ENCODE data around the gene TMEM109. TPM values are rescaled to one million over a fixed set of nuclear protein-coding genes. Genes with fewer than 3 reads are reported as not detected.

The TMEM109 gene
- total and polyA plus RNA-seq, 2 experiments from 2014 or later, result 17.4 to 17.7 TPM

- H3K79me2 ChIP-seq (replicated peaks; ENCODE audit: insufficient read depth), result no peaks in the 10 kb centered on the region
- H3K9me2 ChIP-seq (ENCODE audit: insufficient read depth), result no peaks in the 10 kb centered on the region
- H3F3A ChIP-seq (replicated peaks; ENCODE audit: low read depth), result no peaks in the 10 kb centered on the region
- DNase-seq (ENCODE audit: low spot score) (no peak), ATAC-seq (no peak)
- no peaks in the 10 kb centered on the region for H3K36me3 ChIP-seq (ENCODE audit: insufficient read depth)
- no peaks in the 10 kb centered on the region for H3K4me1 ChIP-seq (ENCODE audit: insufficient read depth)
- peaks cover 6% of the 10 kb centered on the region; the same call in 2 of the 3 replicates for H3K4me1 Mint-ChIP-seq
- no peak overlapping the region for H3K4me3 ChIP-seq
- peaks cover 9% of the 10 kb centered on the region for H3K27me3 Mint-ChIP-seq (ENCODE audit: insufficient read depth, low read depth, poor library complexity)
- H3K4me3 Mint-ChIP-seq, result no peak overlapping the region
- H3K27me3 ChIP-seq (ENCODE audit: insufficient read depth), result no peaks in the 10 kb centered on the region
- peaks cover 3% of the 10 kb centered on the region; the same call in 1 of the 2 replicates for H4K20me1 ChIP-seq (replicated peaks; ENCODE audit: insufficient read depth)
- H3K27ac ChIP-seq (ENCODE audit: low read depth), result no peak overlapping the region
- no peak overlapping the region for H2AFZ ChIP-seq
- H3K4me2 ChIP-seq, result no peak overlapping the region
- H3K36me3 Mint-ChIP-seq (ENCODE audit: low read depth), result peaks cover 15% of the 10 kb centered on the region; the same call in 2 of the 3 replicates
- TF ChIP-seq ZNF114 (CRISPR knock-in tag; IDR thresholded peaks at IDR 0.05) (no peak), JUNB (IDR thresholded peaks at IDR 0.05; ENCODE audit: unreplicated experiment) (no peak), ETS1 (IDR thresholded peaks at IDR 0.05) (no peak), STAT1 (IDR thresholded peaks at IDR 0.05; ENCODE audit: unreplicated experiment) (no peak), ZNF462 (CRISPR knock-in tag; IDR thresholded peaks at IDR 0.05) (no peak), ZNF331 (CRISPR knock-in tag; IDR thresholded peaks at IDR 0.05; ENCODE audit: low read depth) (no peak), REST (IDR thresholded peaks at IDR 0.05; ENCODE audit: unreplicated experiment) (no peak), NANOG (IDR thresholded peaks at IDR 0.05; ENCODE audit: borderline replicate concordance) (no peak), EZH2 (IDR thresholded peaks at IDR 0.05; ENCODE audit: low read depth, unreplicated experiment) (no peak), EZH2phosphoT487 (IDR thresholded peaks at IDR 0.05; ENCODE audit: unreplicated experiment) (no peak), CREB1 (CRISPR knock-in tag; IDR thresholded peaks at IDR 0.05; ENCODE audit: low read depth) (no peak), CTCF (conservative IDR thresholded peaks at IDR 0.05; ENCODE audit: low read depth in 2 of 2) (no peak), POLR2AphosphoS5 (IDR thresholded peaks at IDR 0.05; ENCODE audit: low read depth) (no peak)
- no peaks in the 10 kb centered on the region for H3K9me3 Mint-ChIP-seq
- H3K27ac Mint-ChIP-seq, result no peak overlapping the region
Observed at GRCh38 chr11:60939855-60940254, 25.9 kb downstream of the TMEM109 start.

Measured in GM23338 (cell line).